Measurements from ENCODE around the gene SIPA1L3.
"Not testable (repeated sequence)": the region's sequence is repeated elsewhere in the genome, so short reads cannot be mapped to it uniquely, and the experiment has no call there.

Gene SIPA1L3

DNA sequence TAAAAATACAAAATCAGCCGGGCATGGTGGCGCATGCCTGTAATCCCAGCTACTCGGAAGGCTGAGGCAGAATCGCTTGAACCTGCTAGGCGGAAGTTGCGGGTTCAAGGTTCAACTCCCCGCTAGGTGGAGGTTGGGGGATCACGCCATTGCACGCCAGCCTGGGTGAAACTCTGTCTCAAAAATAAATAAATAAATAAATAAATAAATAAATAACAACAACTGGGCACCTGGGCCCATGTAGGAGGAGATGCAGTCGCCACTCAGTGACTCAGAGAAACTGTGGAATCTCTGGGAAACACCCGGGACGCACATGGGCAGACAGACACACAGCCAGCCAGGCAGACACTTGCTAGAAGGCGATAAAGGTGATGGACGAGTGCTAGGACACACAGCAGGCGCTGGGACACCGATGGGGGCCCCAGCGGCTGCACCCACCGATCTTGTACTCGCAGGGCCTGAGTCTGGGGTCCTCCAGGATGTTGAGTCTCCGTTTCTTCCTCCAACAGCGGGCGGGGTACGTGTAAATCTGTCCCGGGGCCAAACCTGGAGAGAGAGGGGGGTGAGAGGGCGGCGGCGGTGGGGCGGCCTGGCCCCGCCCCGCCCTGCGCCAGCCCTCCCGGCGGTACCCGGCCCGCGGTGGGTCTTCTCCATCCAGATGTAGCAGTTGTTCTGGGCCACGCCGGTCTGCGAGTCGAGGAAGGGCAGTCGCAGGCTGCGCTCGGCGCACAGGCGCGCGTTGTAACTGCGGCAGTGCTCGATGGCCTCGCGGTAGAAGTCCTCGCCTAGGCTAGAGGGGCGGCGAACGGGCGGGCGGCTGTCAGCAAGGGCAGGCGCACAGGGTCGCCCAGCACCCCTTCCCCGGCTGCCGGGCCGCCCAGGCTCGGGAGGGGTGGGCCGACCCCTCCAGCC is 315.2 kb downstream of the SIPA1L3 start:
- no peak for DNase-seq (ENCODE audit: insufficient read length, low spot score)
- FAIRE-seq: no peak
- TF ChIP-seq, protein P1, sequence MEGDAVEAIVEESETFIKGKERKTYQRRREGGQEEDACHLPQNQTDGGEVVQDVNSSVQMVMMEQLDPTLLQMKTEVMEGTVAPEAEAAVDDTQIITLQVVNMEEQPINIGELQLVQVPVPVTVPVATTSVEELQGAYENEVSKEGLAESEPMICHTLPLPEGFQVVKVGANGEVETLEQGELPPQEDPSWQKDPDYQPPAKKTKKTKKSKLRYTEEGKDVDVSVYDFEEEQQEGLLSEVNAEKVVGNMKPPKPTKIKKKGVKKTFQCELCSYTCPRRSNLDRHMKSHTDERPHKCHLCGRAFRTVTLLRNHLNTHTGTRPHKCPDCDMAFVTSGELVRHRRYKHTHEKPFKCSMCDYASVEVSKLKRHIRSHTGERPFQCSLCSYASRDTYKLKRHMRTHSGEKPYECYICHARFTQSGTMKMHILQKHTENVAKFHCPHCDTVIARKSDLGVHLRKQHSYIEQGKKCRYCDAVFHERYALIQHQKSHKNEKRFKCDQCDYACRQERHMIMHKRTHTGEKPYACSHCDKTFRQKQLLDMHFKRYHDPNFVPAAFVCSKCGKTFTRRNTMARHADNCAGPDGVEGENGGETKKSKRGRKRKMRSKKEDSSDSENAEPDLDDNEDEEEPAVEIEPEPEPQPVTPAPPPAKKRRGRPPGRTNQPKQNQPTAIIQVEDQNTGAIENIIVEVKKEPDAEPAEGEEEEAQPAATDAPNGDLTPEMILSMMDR (IDR thresholded peaks at IDR 0.05; ENCODE audit: insufficient read depth, missing control alignments): no peak

GRCh38 chr19:38223119-38223523 is 316.1 kb downstream of the SIPA1L3 start:
- TF ChIP-seq, protein P1 (IDR thresholded peaks at IDR 0.05; ENCODE audit: insufficient read depth, missing control alignments): no peak
- FAIRE-seq (no peak), DNase-seq (ENCODE audit: insufficient read length, low spot score) (no peak)

- DNase-seq (ENCODE audit: insufficient read length, low spot score) (no peak), FAIRE-seq (no peak)
- TF ChIP-seq, protein P1 (IDR thresholded peaks at IDR 0.05; ENCODE audit: insufficient read depth, missing control alignments): no peak
Measured at GRCh38 chr19:38223617-38224013, 316.6 kb downstream of the SIPA1L3 start.

DNA sequence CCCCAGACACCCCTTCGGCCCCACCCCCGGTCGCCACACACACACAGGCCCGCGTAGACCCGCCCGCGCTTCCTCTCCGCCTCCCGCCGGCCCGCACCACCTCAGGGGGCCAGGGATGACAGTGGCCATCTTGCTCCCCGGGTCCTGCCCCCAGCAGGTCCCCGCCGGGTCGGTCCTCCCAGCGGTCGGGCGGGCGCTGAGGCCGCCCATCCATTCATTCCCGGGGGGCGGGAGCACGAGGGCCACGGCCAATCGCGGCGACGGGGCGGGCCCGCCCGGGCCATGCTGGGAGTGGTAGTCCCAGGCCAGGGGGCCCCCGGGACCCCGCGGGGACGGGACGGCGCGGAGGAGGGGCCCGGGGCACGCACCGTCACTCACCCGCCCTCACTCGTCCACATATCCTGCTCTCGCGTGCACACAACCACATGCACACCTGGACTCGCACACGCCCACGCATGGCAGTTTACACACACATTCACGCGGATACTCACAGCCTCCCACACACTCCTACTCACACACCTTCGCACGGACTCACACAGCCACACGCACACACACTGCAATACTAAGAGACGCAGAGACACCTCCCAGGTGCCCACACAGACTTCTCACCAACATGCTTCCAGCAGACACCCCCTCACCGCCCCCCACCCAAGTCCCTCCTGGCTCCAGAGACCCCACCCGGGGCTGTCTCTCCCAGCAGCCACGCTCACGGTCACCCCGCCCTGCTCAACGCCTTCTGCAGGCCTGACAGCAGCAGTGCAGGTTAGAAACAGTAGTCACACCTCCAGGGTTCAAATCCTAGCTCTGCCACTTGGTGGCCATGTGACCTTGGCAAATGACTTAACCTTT is 317.2 kb downstream of the SIPA1L3 start, which contains the start of gene DPF1:
DPF1 (minus strand) TSS at position 209 of the 849 bp plus-strand sequence; CDS start at position 129, 80 bp downstream.
- DNase-seq (ENCODE audit: insufficient read length, low spot score) (peak; percentile 95), FAIRE-seq (no peak)
- TF ChIP-seq, protein P1 (IDR thresholded peaks at IDR 0.05; ENCODE audit: insufficient read depth, missing control alignments): peak; percentile 6

DNA sequence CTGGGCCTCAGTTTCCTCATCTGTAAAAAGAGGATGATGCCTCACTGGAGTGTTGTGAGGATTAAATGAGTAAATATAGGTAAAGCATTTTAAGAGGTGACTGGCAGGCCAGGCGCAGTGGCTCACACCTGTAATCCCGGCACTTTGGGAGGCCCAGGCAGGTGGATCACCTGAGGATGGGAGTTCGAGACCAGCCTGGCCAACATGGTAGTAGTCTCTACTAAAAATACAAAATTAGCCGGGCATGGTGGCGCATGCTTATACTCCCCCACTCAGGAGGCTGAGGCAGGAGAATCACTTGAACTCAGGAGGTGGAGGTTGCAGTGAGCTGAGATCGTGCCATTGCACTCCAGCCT is 317.8 kb downstream of the SIPA1L3 start:
- FAIRE-seq; DNase-seq (ENCODE audit: insufficient read length, low spot score): not testable (repeated sequence)

- FAIRE-seq (no peak), DNase-seq (ENCODE audit: insufficient read length, low spot score) (no peak)
- TF ChIP-seq, protein P1 (IDR thresholded peaks at IDR 0.05; ENCODE audit: insufficient read depth, missing control alignments): no peak
Measured at GRCh38 chr19:38227287-38228004, 320.4 kb downstream of the SIPA1L3 start.

DNA sequence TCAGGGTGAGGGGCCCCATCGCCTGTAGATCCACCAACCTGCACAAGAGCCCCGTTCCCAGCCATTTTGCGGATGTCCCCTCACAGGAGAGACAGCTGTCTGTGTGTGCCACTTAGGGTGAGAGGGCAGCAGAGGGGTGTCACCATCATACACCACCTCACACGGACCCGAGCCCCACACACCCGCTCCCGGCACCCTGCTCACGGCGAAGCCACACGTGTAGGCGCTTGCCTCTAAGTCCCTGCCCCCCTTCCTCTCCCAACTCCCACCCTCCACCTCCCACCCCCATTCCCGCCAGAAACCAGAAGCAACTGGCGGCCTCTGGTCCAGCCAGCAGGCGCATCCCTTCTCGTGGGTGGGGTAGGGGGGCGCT is 321.0 kb downstream of the SIPA1L3 start:
- no peak for FAIRE-seq
- TF ChIP-seq, protein P1 (IDR thresholded peaks at IDR 0.05; ENCODE audit: insufficient read depth, missing control alignments): no peak
- DNase-seq (ENCODE audit: insufficient read length, low spot score): no peak

Data from D721Med (cell line).